ENCODE measurements around the gene NSG2.
"Not testable (repeated sequence)": the region's sequence is repeated elsewhere in the genome, so short reads cannot be mapped to it uniquely, and the experiment has no call there.

NSG2 gene

DNA sequence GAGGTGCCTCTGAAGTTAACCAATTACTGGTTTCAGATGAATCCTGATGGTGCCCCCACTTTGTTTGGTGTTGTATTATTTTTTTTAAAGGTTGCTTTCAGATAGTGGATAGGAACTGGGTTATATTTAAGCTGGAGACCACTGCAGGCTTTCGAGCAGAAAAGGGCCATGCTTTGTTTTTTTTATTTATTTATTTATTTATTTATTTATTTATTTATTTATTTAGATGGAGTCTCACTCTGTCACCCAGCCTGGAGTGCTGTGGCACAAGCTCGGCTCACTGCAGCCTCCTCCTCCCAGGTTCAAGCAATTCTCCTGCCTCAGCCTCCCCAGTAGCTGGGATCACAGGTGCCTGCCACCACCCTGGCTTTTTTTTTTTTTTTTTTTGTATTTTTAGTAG lies 57.1 kb downstream of the NSG2 start:
- not testable (repeated sequence) for DNase-seq (ENCODE audit: low read depth)

DNA sequence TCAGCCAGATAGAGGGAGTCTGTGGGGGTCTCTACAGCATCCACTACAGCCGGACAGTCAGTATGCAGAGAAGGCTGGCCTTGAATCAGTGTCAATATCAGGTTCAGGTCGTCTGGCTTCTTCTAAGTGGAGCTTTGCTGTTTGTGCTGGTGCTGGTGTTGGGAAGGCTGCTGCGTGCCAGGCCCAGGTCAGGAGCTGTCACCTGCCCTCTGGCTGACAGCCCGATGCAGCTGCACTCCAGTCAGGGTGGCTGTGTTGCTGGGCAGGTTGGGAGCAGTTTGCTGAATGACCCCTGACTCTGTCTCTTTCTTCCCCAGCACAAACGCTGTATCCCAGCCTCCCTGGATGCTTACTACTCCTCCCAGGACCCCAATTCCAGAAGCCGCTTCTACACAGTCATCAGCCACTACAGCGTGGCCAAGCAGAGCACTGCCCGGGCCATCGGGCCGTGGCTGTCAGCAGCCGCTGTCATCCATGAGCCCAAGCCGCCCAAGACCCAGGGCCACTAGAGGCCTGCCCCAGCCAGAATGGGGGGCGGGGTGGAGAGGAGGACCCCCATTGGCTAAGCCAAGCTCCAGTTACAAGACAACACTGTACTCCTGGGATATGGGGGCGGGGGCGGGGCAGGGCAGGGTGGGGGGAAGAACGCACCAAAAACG lies 61.6 kb downstream of the NSG2 start:
- no peak for DNase-seq (ENCODE audit: low read depth)

DNA sequence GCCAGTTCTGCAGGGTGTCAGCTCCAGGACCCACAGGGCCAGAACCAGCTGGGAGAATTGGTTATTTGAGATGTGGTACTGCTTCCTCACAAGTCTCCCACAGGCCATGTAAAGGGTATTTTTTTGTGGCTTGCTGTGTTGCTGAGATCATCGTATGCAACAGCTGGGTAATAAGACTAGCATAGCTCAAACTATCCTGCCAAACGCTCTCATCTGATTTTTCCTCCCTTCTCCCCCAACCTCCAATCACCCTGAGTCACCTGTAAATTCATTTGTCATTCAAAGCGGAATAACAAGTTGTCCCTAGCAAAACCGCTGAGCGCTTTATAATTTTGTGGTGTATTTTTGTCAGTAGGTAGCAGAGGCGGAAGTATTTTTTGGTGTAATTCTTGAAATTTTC lies 63.2 kb downstream of the NSG2 start:
- DNase-seq (ENCODE audit: low read depth), result no peak

DNA sequence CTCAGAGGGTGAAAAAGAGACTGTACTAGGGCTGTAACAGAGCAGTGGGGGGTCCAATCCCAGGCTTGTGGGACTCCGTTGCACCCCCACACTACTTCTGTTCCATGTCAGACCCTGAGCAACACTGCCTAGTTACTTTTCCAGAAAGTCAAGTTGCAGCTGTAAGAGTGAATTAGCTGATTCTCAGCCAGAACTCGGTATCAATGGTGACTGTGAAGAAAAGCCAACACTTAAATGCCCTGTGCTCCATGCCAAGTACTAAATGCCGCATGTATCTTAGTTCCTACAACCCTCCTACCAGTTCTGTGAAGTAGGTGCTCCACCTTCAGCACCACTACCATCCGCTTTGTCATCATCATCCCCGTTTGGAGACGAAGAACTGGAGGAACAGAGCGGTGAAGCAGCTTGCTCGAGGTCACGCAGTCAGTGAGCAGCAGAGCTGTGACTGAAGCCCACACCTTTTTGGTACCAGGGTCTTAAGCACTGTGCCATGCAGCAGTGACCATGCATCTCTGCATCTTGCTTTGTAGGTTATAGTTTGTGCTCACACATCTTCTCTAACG lies 64.3 kb downstream of the NSG2 start:
- DNase-seq (ENCODE audit: low read depth), result no peak

DNA sequence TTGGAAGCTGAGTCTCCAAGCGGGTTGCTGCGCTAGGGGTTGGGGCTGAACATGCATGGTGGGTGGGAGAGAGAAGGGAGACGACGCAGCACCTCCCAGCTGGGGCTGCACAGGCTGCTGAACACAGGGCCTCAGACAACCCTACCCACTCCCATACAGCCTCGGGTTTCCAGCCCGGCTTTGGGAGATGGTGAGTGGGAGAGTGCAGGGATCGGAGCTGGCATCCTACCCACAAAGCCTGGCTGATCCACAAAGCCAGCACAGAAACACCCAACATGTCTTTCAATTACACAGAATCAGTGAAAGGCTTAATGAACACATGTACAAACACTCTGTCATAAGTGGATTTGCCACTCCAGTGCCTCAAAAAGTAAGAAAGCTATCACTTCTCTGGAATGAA lies 64.8 kb downstream of the NSG2 start:
- no peak for DNase-seq (ENCODE audit: low read depth)

DNA sequence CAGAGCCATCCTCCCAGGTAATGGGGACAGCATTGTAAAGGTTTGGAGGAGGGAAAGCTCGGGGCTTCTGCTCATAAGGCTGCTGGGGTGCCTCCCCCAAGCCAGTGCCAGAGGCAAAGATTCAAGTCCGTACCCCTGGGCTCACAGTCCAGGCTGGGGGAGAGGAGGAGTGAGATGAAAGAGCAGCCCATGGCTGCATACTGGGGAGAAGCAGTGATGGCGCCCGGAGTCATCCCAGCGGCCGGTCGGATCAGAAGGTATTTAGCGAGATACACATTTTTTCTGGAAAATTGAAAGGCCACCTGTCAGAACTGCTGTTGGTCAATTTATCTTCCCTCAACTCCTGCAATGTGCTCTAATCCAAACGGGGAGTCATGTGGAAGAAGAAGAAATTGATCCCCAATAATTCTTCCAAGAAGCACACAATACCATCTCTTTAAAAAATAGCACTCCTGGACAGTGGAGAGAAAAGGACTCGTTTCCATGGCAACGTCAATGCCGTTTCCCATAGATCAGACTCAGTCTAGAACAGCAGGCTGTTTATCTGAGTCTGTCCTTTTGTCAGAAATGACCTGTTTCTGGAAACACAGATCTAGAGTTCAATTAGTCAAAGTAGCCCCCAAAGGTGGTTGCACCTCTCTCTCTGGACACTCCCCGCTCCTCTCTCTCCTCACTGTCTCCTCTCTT lies 65.9 kb downstream of the NSG2 start:
- no peak for DNase-seq (ENCODE audit: low read depth)

DNA sequence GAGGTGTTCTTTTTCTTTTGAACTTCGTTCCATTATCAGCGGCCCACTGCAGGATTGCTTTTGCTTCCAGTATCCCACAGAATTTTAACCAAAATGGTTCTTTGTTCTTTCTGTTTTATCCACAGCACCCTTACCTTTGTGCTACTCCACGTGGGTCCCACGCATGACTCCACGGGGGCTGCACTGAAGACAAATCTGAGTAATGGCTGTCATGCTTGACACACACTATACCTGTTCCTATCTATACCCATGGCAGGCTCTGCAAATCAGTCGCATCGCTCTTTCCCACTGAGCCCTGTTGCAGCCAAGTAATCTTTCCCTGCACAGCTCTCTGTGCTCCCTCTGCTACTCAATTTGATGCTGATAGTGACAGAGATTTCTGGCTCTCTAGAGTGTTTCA lies 69.7 kb downstream of the NSG2 start:
- DNase-seq (ENCODE audit: low read depth), result no peak

- DNase-seq (ENCODE audit: low read depth), result no peak
These were observed 73.4 kb downstream of the NSG2 start for GRCh38 chr5:174118823-174119467.

- no peak for DNase-seq (ENCODE audit: low read depth)
These were observed 74.0 kb downstream of the NSG2 start for GRCh38 chr5:174119468-174119881.

GRCh38 chr5:174120401-174121005 lies 75.0 kb downstream of the NSG2 start:
- DNase-seq (ENCODE audit: low read depth), result no peak

DNA sequence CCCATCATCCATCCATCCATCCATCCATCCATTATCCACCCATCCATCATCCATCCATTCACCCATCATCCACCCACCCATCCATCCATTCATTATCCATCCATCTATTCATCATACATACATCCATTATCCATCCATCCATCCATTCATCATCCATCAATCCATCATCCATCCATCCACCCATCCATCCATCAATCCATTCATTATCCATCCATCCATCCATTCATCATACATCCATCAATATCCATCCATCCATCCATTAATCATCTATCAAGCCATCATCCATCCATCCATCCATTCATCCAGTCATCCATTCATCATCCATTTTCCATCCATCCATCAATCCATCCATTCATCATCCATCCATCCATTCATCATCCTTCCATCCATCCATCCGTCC lies 89.0 kb downstream of the NSG2 start:
- DNase-seq (ENCODE audit: low read depth), result no peak

DNA sequence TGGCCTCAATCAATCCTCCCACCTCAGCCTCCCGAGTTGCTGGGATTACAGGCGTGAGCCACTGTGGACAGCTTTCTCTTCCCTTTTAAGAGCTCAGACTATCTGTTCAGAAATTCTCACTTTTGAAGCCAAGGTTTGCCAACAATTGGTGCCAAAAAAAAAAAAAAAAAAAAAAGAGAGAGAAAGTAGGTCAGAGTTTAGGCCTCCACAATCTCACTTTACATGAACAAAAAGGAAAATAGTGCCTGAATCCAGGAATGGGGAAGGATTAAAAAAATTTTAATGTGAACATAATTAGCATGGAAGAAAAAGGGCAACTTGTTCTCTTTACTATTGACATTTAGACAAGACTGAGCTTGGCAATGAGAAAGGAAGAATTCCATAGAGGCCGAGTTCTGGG lies 94.1 kb downstream of the NSG2 start:
- DNase-seq (ENCODE audit: low read depth), result no peak

DNA sequence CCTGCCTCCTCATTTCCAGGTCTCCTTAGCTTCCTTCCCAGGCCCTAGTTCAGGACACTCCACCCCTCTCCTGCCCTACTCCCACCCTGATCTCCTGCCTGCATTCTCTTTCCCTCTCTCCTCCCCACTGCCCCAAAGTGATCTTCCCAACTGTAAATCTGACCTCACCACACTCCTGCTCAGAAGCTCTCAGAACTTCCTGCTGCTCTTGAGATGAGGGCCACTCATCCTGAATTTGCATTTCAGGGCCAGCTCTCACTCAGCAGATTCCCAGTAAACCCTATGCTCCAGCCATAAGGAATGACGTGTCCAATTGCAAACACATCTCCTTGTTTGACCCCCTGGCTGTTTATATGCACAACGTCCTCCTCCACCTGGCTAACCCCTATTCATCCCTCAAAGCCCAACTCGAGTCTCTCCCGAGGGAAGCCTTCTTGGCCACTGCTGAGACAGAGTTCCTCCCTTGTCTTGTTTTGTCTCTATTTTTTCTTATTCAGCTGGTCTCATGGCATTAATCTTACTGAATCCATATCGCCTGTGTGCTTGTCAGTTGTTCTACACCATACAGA lies 95.0 kb downstream of the NSG2 start:
- DNase-seq (ENCODE audit: low read depth), result no peak

- no peak for DNase-seq (ENCODE audit: low read depth)
These were observed 95.9 kb downstream of the NSG2 start for GRCh38 chr5:174141398-174141797.

DNA sequence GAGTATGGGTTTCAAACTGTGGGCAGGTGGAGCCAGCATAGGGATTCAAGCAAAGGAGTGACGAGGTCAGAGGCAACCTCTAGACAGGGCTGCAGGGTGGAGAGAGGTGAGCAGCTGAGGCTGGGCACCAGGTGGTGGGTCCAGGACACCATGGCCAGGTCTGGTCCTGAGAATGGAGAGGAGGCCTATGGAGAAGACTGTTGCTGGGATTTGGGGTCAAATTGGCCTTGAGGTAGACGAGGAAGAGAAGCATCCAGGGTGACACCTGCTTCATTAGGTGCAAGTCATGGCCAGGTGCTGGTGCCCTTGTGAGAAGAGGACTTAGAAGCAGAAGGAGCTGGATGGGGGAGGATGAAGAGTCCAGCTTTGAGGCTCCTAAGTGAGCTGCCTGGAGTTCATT lies 99.6 kb downstream of the NSG2 start:
- no peak for DNase-seq (ENCODE audit: low read depth)

GRCh38 chr5:174145821-174146220 lies 100.3 kb downstream of the NSG2 start:
- DNase-seq (ENCODE audit: low read depth), result no peak

- no peak for DNase-seq (ENCODE audit: low read depth)
These were observed 101.0 kb downstream of the NSG2 start for GRCh38 chr5:174146556-174146955.

- not testable (repeated sequence) for DNase-seq (ENCODE audit: low read depth)
These were observed 101.5 kb downstream of the NSG2 start for GRCh38 chr5:174147012-174147411.

- no peak for DNase-seq (ENCODE audit: low read depth)
These were observed 102.0 kb downstream of the NSG2 start for GRCh38 chr5:174147551-174147950.

- DNase-seq (ENCODE audit: low read depth), result no peak
These were observed 103.2 kb downstream of the NSG2 start for GRCh38 chr5:174148721-174149120.

- DNase-seq (ENCODE audit: low read depth), result no peak
These were observed 103.9 kb downstream of the NSG2 start for GRCh38 chr5:174149426-174149825.

- no peak for DNase-seq (ENCODE audit: low read depth)
These were observed 104.5 kb downstream of the NSG2 start for GRCh38 chr5:174149989-174150388.
